KG1 (cell line): ENCODE data around the gene UBE2J2.

Experiments
- DNase-seq: peaks from one replicate; lab custom pipeline; 2025; lab: John Stamatoyannopoulos, UW

The UBE2J2 gene

GRCh38 chr1:1226566-1227362 lies 46.9 kb downstream of the UBE2J2 start:
- DNase-seq, result no peak

- no peak for DNase-seq
Measured at GRCh38 chr1:1225913-1226312, 47.7 kb downstream of the UBE2J2 start.

- no peak for DNase-seq
Measured at GRCh38 chr1:1225238-1225845, 48.3 kb downstream of the UBE2J2 start.

GRCh38 chr1:1223891-1224290 lies 49.8 kb downstream of the UBE2J2 start:
- no peak for DNase-seq

GRCh38 chr1:1223321-1223720 lies 50.3 kb downstream of the UBE2J2 start:
- DNase-seq, result no peak

GRCh38 chr1:1222575-1223225 lies 51.0 kb downstream of the UBE2J2 start:
- no peak for DNase-seq

GRCh38 chr1:1221887-1222574 lies 51.6 kb downstream of the UBE2J2 start:
- no peak for DNase-seq

- DNase-seq, result no peak
Measured at GRCh38 chr1:1220197-1220596, 53.5 kb downstream of the UBE2J2 start.

- DNase-seq, result no peak
Measured at GRCh38 chr1:1219341-1219740, 54.3 kb downstream of the UBE2J2 start.

GRCh38 chr1:1218524-1219200 lies 55.0 kb downstream of the UBE2J2 start:
- no peak for DNase-seq

- no peak for DNase-seq
Measured at GRCh38 chr1:1217621-1218523, 55.8 kb downstream of the UBE2J2 start.

- no peak for DNase-seq
Measured at GRCh38 chr1:1216770-1217620, 56.7 kb downstream of the UBE2J2 start.

GRCh38 chr1:1215881-1216605 lies 57.6 kb downstream of the UBE2J2 start:
- no peak for DNase-seq

GRCh38 chr1:1215080-1215676 lies 58.5 kb downstream of the UBE2J2 start:
- no peak for DNase-seq

- peak; percentile 36 for DNase-seq
Measured at GRCh38 chr1:1213345-1214265, 60.0 kb downstream of the UBE2J2 start, which contains the start of gene TNFRSF4. Gene TNFRSF4 (minus strand): TSS chr1:1214153. CDS start chr1:1214127, 26 bp downstream.

GRCh38 chr1:1212780-1213344 lies 60.8 kb downstream of the UBE2J2 start:
- DNase-seq, result no peak
